ENCODE measurements around the gene PPTC7. TPM values are rescaled to one million over a fixed set of nuclear protein-coding genes. Genes with fewer than 3 reads are reported as not detected.
"Not testable (repeated sequence)": the region's sequence is repeated elsewhere in the genome, so short reads cannot be mapped to it uniquely, and the experiment has no call there.

Gene PPTC7
- total and polyA plus RNA-seq, 4 donors = 5.6 to 15.7 (median 8.3) TPM

DNA sequence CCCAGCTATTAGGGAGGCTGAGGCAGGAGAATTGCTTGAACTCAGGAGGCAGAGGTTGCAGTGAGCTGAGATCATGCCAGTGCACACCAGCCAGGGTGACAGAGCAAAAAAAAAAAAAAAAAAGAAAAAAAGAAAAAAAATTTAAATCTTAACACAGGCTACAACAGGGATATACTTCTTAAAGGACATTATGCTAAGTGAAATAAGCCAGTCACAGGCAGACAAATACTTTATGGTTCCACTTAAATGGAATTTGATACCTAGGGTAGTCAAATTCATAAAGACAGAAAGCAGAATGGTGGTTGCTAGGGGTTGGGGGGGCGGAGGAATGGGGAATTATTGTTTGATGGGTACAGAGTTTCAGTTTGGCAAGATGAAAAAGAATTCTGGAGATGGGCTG lies 14.8 kb upstream of the PPTC7 start:
- DNase-seq (ENCODE audit: low spot score) = no peak
- Histone ChIP-seq H3K27ac (ENCODE audit: low read depth in 1 of 2, low read length in 2 of 2) (no peak overlapping the region), H3K9me3 (ENCODE audit: control insufficient read depth in 4 of 4, low read length in 3 of 4) (no peaks in the 10 kb centered on the region), H3K9ac (ENCODE audit: low read depth in 1 of 2, low read length in 2 of 2) (no peak overlapping the region), H3K27me3 (ENCODE audit: control insufficient read depth in 4 of 4, insufficient read depth in 4 of 4, low read length in 3 of 4) (no peaks in the 10 kb centered on the region), H3K4me3 (ENCODE audit: low read depth in 1 of 3, low read length in 3 of 3) (no peak overlapping the region), H3K36me3 (ENCODE audit: control insufficient read depth in 4 of 4, insufficient read depth in 3 of 4, low read depth in 1 of 4, low read length in 3 of 4) (no peaks in the 10 kb centered on the region), H3K4me1 (ENCODE audit: control insufficient read depth in 4 of 4, insufficient read depth in 4 of 4, low read length in 3 of 4) (peaks cover 0 to 10% (median 0%) of the 10 kb centered on the region in 4 donors)
- 89% methylated on average over 1 of the region's 1 CpG for WGBS
- TF ChIP-seq EGR1 (IDR thresholded peaks at IDR 0.05; ENCODE audit: low read depth in 2 of 2) = no peak

DNA sequence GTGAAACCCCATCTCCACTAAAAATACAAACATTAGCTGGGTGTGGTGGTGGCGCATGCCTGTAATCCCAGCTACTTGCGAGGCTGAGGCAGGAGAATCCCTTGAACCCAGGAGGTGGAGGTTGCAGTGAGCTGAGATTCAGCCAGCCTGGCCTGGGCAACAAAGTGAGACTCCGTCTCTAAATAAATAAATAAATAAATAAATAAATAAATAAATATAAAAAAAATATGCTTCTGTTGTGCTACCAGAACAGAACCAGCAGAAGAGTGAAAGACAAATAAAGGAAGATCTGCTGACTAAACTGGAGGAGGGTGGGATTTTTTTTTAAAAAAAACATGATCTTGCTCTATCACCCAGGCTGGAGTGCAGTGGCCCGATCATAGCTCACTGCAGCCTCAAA lies 9.8 kb upstream of the PPTC7 start:
- H3K9ac ChIP-seq (ENCODE audit: low read depth in 1 of 2, low read length in 2 of 2); DNase-seq (ENCODE audit: low spot score); H3K27me3 ChIP-seq (ENCODE audit: control insufficient read depth in 4 of 4, insufficient read depth in 4 of 4, low read length in 3 of 4); H3K9me3 ChIP-seq (ENCODE audit: control insufficient read depth in 4 of 4, low read length in 3 of 4); H3K36me3 ChIP-seq (ENCODE audit: control insufficient read depth in 4 of 4, insufficient read depth in 3 of 4, low read depth in 1 of 4, low read length in 3 of 4); H3K4me3 ChIP-seq (ENCODE audit: low read depth in 1 of 3, low read length in 3 of 3); H3K27ac ChIP-seq (ENCODE audit: low read depth in 1 of 2, low read length in 2 of 2): not testable (repeated sequence)
- peaks cover 7 to 29% (median 19%) of the 10 kb centered on the region in 4 donors for H3K4me1 ChIP-seq (ENCODE audit: control insufficient read depth in 4 of 4, insufficient read depth in 4 of 4, low read length in 3 of 4)
- WGBS = 67% methylated on average over 4 of the region's 4 CpGs

DNA sequence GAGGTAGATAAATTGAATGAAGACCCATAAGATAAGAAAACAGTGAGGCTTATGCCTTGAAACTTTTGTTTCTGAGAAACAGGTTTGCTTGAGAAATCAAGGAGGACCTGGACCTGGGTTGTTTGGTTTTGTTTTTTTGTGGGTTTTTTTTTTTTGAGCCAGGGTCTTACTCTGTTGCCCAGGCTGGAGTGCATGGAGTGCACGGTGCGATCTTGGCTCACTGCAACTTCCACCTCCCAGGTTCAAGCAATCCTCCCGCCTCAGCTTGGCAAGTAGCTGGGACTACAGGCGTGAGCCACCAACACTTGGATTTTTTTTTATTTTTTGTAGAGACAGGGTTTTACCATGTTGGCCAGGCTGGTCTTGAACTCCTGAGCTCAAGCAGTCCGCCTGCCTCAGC lies 9.0 kb upstream of the PPTC7 start:
- WGBS = 38% methylated on average over 5 of the region's 5 CpGs
- H3K4me3 ChIP-seq (ENCODE audit: low read depth in 1 of 3, low read length in 3 of 3) = peak overlapping the region in 1 of 3 donors; percentile 6
- peak overlapping the region in 1 of 2 donors; percentile 1 for H3K9ac ChIP-seq (ENCODE audit: low read depth in 1 of 2, low read length in 2 of 2)

DNA sequence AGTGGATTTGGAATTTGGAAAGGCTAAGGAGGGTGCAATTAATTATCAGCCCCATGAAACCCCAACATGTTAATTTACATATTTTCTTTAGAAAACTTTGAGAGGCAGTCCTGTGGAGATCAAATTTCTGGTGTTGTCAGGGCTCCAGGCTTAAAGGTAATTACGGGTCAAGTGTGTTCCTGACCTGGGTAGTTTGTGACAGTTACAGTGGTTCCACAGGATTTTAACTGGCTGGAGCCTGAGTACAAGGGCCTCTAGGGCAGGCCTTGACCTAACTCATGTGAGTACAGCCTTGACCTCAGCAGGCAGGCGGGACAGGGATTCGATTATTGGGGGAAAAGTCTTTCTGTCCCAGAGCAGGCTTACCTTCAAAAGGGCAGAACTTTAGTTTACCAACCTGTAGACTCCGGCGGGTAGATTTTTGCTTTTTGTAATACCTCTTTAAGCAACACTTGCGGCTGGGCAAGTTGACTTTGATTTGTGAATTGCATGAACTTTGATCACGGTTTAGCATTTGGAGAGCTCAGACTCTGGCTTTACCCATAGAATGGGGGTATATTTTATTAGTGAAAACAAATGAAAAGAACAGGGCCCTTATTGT lies 8.4 kb upstream of the PPTC7 start:
- Histone ChIP-seq H3K4me1 (ENCODE audit: control insufficient read depth in 4 of 4, insufficient read depth in 4 of 4, low read length in 3 of 4) (peaks cover 7 to 29% (median 19%) of the 10 kb centered on the region in 4 donors), H3K4me3 (ENCODE audit: low read depth in 1 of 3, low read length in 3 of 3) (peak overlapping the region in 1 of 3 donors; percentile 6), H3K36me3 (ENCODE audit: control insufficient read depth in 4 of 4, insufficient read depth in 3 of 4, low read depth in 1 of 4, low read length in 3 of 4) (no peaks in the 10 kb centered on the region), H3K27ac (ENCODE audit: low read depth in 1 of 2, low read length in 2 of 2) (peak overlapping the region; percentile 58 to 73), H3K27me3 (ENCODE audit: control insufficient read depth in 4 of 4, insufficient read depth in 4 of 4, low read length in 3 of 4) (no peaks in the 10 kb centered on the region), H3K9me3 (ENCODE audit: control insufficient read depth in 4 of 4, low read length in 3 of 4) (no peaks in the 10 kb centered on the region), H3K9ac (ENCODE audit: low read depth in 1 of 2, low read length in 2 of 2) (peak overlapping the region in 1 of 2 donors; percentile 1)
- WGBS = 27% methylated on average over 7 of the region's 7 CpGs
- DNase-seq (ENCODE audit: low spot score) = peak; percentile 49
- TF ChIP-seq TAF1 (conservative IDR thresholded peaks at IDR 0.05) (no peak), YY1 (IDR thresholded peaks at IDR 0.05) (peak; percentile 54), GABPA (IDR thresholded peaks at IDR 0.05 in 1 of 2, conservative IDR thresholded peaks at IDR 0.05 in 1 of 2) (peak in 1 of 2 donors; percentile 21), HNF4G (IDR thresholded peaks at IDR 0.05) (peak; percentile 81), FOXA1 (IDR thresholded peaks at IDR 0.05) (peak; percentile 32), RXRA (IDR thresholded peaks at IDR 0.05) (peak; percentile 99), RAD21 (IDR thresholded peaks at IDR 0.05) (peak; percentile 6 to 57), EGR1 (IDR thresholded peaks at IDR 0.05; ENCODE audit: low read depth in 2 of 2) (peak in 1 of 2 donors; percentile 12), SP1 (IDR thresholded peaks at IDR 0.05) (peak; percentile 97), HNF4A (conservative IDR thresholded peaks at IDR 0.05) (peak; percentile 94 to 95)
- TF ChIP-seq, protein P1, sequence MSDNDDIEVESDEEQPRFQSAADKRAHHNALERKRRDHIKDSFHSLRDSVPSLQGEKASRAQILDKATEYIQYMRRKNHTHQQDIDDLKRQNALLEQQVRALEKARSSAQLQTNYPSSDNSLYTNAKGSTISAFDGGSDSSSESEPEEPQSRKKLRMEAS (IDR thresholded peaks at IDR 0.05) = peak; percentile 79
- TF ChIP-seq, protein P2, sequence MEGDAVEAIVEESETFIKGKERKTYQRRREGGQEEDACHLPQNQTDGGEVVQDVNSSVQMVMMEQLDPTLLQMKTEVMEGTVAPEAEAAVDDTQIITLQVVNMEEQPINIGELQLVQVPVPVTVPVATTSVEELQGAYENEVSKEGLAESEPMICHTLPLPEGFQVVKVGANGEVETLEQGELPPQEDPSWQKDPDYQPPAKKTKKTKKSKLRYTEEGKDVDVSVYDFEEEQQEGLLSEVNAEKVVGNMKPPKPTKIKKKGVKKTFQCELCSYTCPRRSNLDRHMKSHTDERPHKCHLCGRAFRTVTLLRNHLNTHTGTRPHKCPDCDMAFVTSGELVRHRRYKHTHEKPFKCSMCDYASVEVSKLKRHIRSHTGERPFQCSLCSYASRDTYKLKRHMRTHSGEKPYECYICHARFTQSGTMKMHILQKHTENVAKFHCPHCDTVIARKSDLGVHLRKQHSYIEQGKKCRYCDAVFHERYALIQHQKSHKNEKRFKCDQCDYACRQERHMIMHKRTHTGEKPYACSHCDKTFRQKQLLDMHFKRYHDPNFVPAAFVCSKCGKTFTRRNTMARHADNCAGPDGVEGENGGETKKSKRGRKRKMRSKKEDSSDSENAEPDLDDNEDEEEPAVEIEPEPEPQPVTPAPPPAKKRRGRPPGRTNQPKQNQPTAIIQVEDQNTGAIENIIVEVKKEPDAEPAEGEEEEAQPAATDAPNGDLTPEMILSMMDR (IDR thresholded peaks at IDR 0.05; ENCODE audit: low read depth, low read length, missing input control) = no peak
- TF ChIP-seq, protein P3, sequence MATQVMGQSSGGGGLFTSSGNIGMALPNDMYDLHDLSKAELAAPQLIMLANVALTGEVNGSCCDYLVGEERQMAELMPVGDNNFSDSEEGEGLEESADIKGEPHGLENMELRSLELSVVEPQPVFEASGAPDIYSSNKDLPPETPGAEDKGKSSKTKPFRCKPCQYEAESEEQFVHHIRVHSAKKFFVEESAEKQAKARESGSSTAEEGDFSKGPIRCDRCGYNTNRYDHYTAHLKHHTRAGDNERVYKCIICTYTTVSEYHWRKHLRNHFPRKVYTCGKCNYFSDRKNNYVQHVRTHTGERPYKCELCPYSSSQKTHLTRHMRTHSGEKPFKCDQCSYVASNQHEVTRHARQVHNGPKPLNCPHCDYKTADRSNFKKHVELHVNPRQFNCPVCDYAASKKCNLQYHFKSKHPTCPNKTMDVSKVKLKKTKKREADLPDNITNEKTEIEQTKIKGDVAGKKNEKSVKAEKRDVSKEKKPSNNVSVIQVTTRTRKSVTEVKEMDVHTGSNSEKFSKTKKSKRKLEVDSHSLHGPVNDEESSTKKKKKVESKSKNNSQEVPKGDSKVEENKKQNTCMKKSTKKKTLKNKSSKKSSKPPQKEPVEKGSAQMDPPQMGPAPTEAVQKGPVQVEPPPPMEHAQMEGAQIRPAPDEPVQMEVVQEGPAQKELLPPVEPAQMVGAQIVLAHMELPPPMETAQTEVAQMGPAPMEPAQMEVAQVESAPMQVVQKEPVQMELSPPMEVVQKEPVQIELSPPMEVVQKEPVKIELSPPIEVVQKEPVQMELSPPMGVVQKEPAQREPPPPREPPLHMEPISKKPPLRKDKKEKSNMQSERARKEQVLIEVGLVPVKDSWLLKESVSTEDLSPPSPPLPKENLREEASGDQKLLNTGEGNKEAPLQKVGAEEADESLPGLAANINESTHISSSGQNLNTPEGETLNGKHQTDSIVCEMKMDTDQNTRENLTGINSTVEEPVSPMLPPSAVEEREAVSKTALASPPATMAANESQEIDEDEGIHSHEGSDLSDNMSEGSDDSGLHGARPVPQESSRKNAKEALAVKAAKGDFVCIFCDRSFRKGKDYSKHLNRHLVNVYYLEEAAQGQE (IDR thresholded peaks at IDR 0.05) = peak; percentile 35

More for the DNA sequence above, 9.0 kb upstream of the PPTC7 start:
- peaks cover 7 to 29% (median 19%) of the 10 kb centered on the region in 4 donors for H3K4me1 ChIP-seq (ENCODE audit: control insufficient read depth in 4 of 4, insufficient read depth in 4 of 4, low read length in 3 of 4)
- no peaks in the 10 kb centered on the region for H3K27me3 ChIP-seq (ENCODE audit: control insufficient read depth in 4 of 4, insufficient read depth in 4 of 4, low read length in 3 of 4)
- H3K27ac ChIP-seq (ENCODE audit: low read depth in 1 of 2, low read length in 2 of 2) = peak overlapping the region; percentile 58 to 73
- H3K9me3 ChIP-seq (ENCODE audit: control insufficient read depth in 4 of 4, low read length in 3 of 4) = no peaks in the 10 kb centered on the region
- no peak for TF ChIP-seq RXRA (IDR thresholded peaks at IDR 0.05)
- no peak for TF ChIP-seq FOXA2 (IDR thresholded peaks at IDR 0.05)
- TF ChIP-seq HNF4G (IDR thresholded peaks at IDR 0.05) = no peak
- TF ChIP-seq, protein P4, sequence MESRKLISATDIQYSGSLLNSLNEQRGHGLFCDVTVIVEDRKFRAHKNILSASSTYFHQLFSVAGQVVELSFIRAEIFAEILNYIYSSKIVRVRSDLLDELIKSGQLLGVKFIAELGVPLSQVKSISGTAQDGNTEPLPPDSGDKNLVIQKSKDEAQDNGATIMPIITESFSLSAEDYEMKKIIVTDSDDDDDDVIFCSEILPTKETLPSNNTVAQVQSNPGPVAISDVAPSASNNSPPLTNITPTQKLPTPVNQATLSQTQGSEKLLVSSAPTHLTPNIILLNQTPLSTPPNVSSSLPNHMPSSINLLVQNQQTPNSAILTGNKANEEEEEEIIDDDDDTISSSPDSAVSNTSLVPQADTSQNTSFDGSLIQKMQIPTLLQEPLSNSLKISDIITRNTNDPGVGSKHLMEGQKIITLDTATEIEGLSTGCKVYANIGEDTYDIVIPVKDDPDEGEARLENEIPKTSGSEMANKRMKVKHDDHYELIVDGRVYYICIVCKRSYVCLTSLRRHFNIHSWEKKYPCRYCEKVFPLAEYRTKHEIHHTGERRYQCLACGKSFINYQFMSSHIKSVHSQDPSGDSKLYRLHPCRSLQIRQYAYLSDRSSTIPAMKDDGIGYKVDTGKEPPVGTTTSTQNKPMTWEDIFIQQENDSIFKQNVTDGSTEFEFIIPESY (IDR thresholded peaks at IDR 0.05) = no peak
- H3K36me3 ChIP-seq (ENCODE audit: control insufficient read depth in 4 of 4, insufficient read depth in 3 of 4, low read depth in 1 of 4, low read length in 3 of 4) = no peaks in the 10 kb centered on the region
- no peak for DNase-seq (ENCODE audit: low spot score)

All from liver (tissue), 9 donors.